ENCODE data around the gene KDM2A.

DNA sequence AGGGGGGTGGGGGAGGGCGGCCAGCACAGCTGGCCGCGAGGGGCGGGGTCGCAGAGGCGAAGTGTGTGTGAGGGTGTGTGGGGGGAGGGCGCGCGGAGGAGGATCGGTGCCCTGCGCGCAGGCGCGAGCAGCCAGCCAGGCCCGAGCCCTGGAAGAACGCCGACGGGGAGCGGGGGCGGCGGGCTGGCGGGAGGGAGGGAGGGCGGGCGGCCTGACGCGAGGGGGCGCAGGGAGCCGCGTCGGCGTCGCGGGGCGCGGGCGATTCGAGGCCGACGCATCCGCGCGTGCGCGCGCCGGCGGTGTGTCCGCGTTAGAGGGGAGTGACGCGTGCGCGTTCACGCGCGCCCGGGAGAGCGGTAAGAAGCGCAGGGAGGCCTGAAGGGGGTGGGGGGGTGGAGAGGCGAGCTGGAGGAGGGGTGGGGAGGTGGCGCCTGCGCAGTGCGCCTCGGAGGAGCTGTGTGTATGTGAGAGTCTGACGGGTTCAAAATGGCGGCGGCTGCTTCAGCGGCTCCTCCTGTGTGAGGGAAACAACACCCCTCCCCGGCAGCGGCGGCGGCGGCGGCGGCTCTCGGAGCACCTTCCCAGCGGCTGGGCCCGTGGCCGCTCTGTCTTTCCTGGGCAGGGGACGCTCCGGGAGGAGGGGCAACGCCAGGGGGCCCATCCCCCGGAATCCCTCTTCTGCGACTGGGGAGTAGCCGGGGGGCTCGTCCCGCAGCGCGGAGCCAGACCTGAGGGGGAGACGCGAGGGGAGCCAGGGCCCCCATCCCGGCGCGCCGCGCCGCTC is at the start of gene KDM2A:
- TF ChIP-seq, protein P1, sequence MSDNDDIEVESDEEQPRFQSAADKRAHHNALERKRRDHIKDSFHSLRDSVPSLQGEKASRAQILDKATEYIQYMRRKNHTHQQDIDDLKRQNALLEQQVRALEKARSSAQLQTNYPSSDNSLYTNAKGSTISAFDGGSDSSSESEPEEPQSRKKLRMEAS (IDR thresholded peaks at IDR 0.05; ENCODE audit: insufficient read depth, insufficient read length) = no peak
- TF ChIP-seq, protein P2, sequence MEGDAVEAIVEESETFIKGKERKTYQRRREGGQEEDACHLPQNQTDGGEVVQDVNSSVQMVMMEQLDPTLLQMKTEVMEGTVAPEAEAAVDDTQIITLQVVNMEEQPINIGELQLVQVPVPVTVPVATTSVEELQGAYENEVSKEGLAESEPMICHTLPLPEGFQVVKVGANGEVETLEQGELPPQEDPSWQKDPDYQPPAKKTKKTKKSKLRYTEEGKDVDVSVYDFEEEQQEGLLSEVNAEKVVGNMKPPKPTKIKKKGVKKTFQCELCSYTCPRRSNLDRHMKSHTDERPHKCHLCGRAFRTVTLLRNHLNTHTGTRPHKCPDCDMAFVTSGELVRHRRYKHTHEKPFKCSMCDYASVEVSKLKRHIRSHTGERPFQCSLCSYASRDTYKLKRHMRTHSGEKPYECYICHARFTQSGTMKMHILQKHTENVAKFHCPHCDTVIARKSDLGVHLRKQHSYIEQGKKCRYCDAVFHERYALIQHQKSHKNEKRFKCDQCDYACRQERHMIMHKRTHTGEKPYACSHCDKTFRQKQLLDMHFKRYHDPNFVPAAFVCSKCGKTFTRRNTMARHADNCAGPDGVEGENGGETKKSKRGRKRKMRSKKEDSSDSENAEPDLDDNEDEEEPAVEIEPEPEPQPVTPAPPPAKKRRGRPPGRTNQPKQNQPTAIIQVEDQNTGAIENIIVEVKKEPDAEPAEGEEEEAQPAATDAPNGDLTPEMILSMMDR (IDR thresholded peaks at IDR 0.05; ENCODE audit: extremely low read depth in 1 of 2, insufficient read depth in 1 of 2, low read depth in 1 of 2, low read length in 2 of 2) = no peak
- no peak for TF ChIP-seq JUN (IDR thresholded peaks at IDR 0.05; ENCODE audit: borderline replicate concordance, insufficient read depth, insufficient read length, low read depth)
- peak; percentile 71 for TF ChIP-seq POLR2A (IDR thresholded peaks at IDR 0.05; ENCODE audit: low read depth, low read length)
- TF ChIP-seq POLR2AphosphoS5 (IDR thresholded peaks at IDR 0.05; ENCODE audit: insufficient read depth, low read depth, low read length) = peak; percentile 80
- no peak for TF ChIP-seq FOS (IDR thresholded peaks at IDR 0.05; ENCODE audit: borderline replicate concordance, insufficient read depth, low read length)
- no peak for TF ChIP-seq EZH2 (IDR thresholded peaks at IDR 0.05; ENCODE audit: borderline replicate concordance, low read depth, low read length, severe bottlenecking)
- TF ChIP-seq GATA2 (IDR thresholded peaks at IDR 0.05; ENCODE audit: insufficient read depth, insufficient read length, low read depth, low read length) = no peak
